ENCODE results near the gene CEP164. TPM values are rescaled to one million over a fixed set of nuclear protein-coding genes. Genes with fewer than 3 reads are reported as not detected.

The CEP164 gene
- total RNA-seq, 2 donors from 2014 or later = 28.6 to 31.0 TPM

GRCh38 chr11:117298195-117298594 is 29.5 kb upstream of the CEP164 start:
- no peaks in the 10 kb centered on the region for H3K27me3 Mint-ChIP-seq
- H3K4me3 Mint-ChIP-seq = no peak overlapping the region
- H3K9me3 Mint-ChIP-seq = no peaks in the 10 kb centered on the region
- H3K4me1 Mint-ChIP-seq = peaks cover 5% of the 10 kb centered on the region
- no peaks in the 10 kb centered on the region for H3K36me3 Mint-ChIP-seq (ENCODE audit: low read depth)
- no peak overlapping the region for H3K27ac Mint-ChIP-seq
- no peak for ATAC-seq (replicated peaks)

GRCh38 chr11:117299351-117300282 is 28.0 kb upstream of the CEP164 start:
- no peak overlapping the region for H3K4me3 Mint-ChIP-seq
- no peaks in the 10 kb centered on the region for H3K9me3 Mint-ChIP-seq
- H3K36me3 Mint-ChIP-seq (ENCODE audit: low read depth) = no peaks in the 10 kb centered on the region
- H3K27ac Mint-ChIP-seq = peak overlapping the region; percentile 80
- no peaks in the 10 kb centered on the region for H3K27me3 Mint-ChIP-seq
- no peak for ATAC-seq (replicated peaks)
- H3K4me1 Mint-ChIP-seq = peaks cover 5% of the 10 kb centered on the region

- no peaks in the 10 kb centered on the region for H3K27me3 Mint-ChIP-seq
- H3K4me3 Mint-ChIP-seq = no peak overlapping the region
- no peaks in the 10 kb centered on the region for H3K9me3 Mint-ChIP-seq
- H3K4me1 Mint-ChIP-seq = peaks cover 5% of the 10 kb centered on the region
- ATAC-seq (replicated peaks) = no peak
- H3K27ac Mint-ChIP-seq = no peak overlapping the region
- no peaks in the 10 kb centered on the region for H3K36me3 Mint-ChIP-seq (ENCODE audit: low read depth)
Observed at GRCh38 chr11:117300283-117300663, 27.4 kb upstream of the CEP164 start.

GRCh38 chr11:117300773-117301172 is 26.9 kb upstream of the CEP164 start:
- ATAC-seq (replicated peaks) = no peak
- Mint-ChIP-seq H3K27me3 (no peaks in the 10 kb centered on the region), H3K27ac (peak overlapping the region; percentile 9), H3K9me3 (no peaks in the 10 kb centered on the region), H3K4me1 (peaks cover 5% of the 10 kb centered on the region), H3K4me3 (no peak overlapping the region), H3K36me3 (ENCODE audit: low read depth) (no peaks in the 10 kb centered on the region)

GRCh38 chr11:117302228-117302627 is 25.4 kb upstream of the CEP164 start:
- no peaks in the 10 kb centered on the region for H3K9me3 Mint-ChIP-seq
- H3K27me3 Mint-ChIP-seq = no peaks in the 10 kb centered on the region
- peaks cover 5% of the 10 kb centered on the region for H3K4me1 Mint-ChIP-seq
- ATAC-seq (replicated peaks) = no peak
- no peaks in the 10 kb centered on the region for H3K36me3 Mint-ChIP-seq (ENCODE audit: low read depth)
- no peak overlapping the region for H3K4me3 Mint-ChIP-seq
- no peak overlapping the region for H3K27ac Mint-ChIP-seq

GRCh38 chr11:117303101-117303500 is 24.6 kb upstream of the CEP164 start:
- no peaks in the 10 kb centered on the region for H3K27me3 Mint-ChIP-seq
- H3K36me3 Mint-ChIP-seq (ENCODE audit: low read depth) = no peaks in the 10 kb centered on the region
- H3K9me3 Mint-ChIP-seq = no peaks in the 10 kb centered on the region
- no peak overlapping the region for H3K27ac Mint-ChIP-seq
- no peak overlapping the region for H3K4me3 Mint-ChIP-seq
- ATAC-seq (replicated peaks) = no peak
- peaks cover 5% of the 10 kb centered on the region for H3K4me1 Mint-ChIP-seq

GRCh38 chr11:117303646-117304315 is 23.9 kb upstream of the CEP164 start:
- H3K27me3 Mint-ChIP-seq = no peaks in the 10 kb centered on the region
- H3K4me3 Mint-ChIP-seq = no peak overlapping the region
- no peak for ATAC-seq (replicated peaks)
- H3K4me1 Mint-ChIP-seq = peaks cover 5% of the 10 kb centered on the region
- no peak overlapping the region for H3K27ac Mint-ChIP-seq
- no peaks in the 10 kb centered on the region for H3K36me3 Mint-ChIP-seq (ENCODE audit: low read depth)
- no peaks in the 10 kb centered on the region for H3K9me3 Mint-ChIP-seq

- no peaks in the 10 kb centered on the region for H3K27me3 Mint-ChIP-seq
- no peaks in the 10 kb centered on the region for H3K9me3 Mint-ChIP-seq
- ATAC-seq (replicated peaks) = no peak
- H3K4me1 Mint-ChIP-seq = peaks cover 5% of the 10 kb centered on the region
- H3K27ac Mint-ChIP-seq = no peak overlapping the region
- no peaks in the 10 kb centered on the region for H3K36me3 Mint-ChIP-seq (ENCODE audit: low read depth)
- no peak overlapping the region for H3K4me3 Mint-ChIP-seq
Observed at GRCh38 chr11:117305145-117305544, 22.5 kb upstream of the CEP164 start.

GRCh38 chr11:117309310-117309709 is 18.3 kb upstream of the CEP164 start:
- Mint-ChIP-seq H3K36me3 (ENCODE audit: low read depth) (no peaks in the 10 kb centered on the region), H3K4me1 (no peaks in the 10 kb centered on the region), H3K4me3 (no peak overlapping the region), H3K9me3 (no peaks in the 10 kb centered on the region), H3K27ac (no peak overlapping the region), H3K27me3 (no peaks in the 10 kb centered on the region)
- ATAC-seq (replicated peaks) = no peak

GRCh38 chr11:117313091-117313490 is 14.6 kb upstream of the CEP164 start:
- ATAC-seq (replicated peaks) = no peak
- peaks cover 6% of the 10 kb centered on the region for H3K27me3 Mint-ChIP-seq
- H3K4me3 Mint-ChIP-seq = no peak overlapping the region
- peaks cover 5% of the 10 kb centered on the region for H3K4me1 Mint-ChIP-seq
- no peaks in the 10 kb centered on the region for H3K9me3 Mint-ChIP-seq
- no peaks in the 10 kb centered on the region for H3K36me3 Mint-ChIP-seq (ENCODE audit: low read depth)
- no peak overlapping the region for H3K27ac Mint-ChIP-seq

GRCh38 chr11:117313828-117314768 is 13.6 kb upstream of the CEP164 start:
- H3K9me3 Mint-ChIP-seq = no peaks in the 10 kb centered on the region
- peaks cover 5% of the 10 kb centered on the region for H3K4me1 Mint-ChIP-seq
- H3K36me3 Mint-ChIP-seq (ENCODE audit: low read depth) = no peaks in the 10 kb centered on the region
- no peak for ATAC-seq (replicated peaks)
- no peak overlapping the region for H3K27ac Mint-ChIP-seq
- H3K27me3 Mint-ChIP-seq = peaks cover 6% of the 10 kb centered on the region
- peak overlapping the region; percentile 64 for H3K4me3 Mint-ChIP-seq

- H3K36me3 Mint-ChIP-seq (ENCODE audit: low read depth) = no peaks in the 10 kb centered on the region
- H3K4me3 Mint-ChIP-seq = peak overlapping the region; percentile 64
- peaks cover 6% of the 10 kb centered on the region for H3K27me3 Mint-ChIP-seq
- no peaks in the 10 kb centered on the region for H3K9me3 Mint-ChIP-seq
- peaks cover 5% of the 10 kb centered on the region for H3K4me1 Mint-ChIP-seq
- no peak for ATAC-seq (replicated peaks)
- H3K27ac Mint-ChIP-seq = no peak overlapping the region
Observed at GRCh38 chr11:117314840-117315239, 12.8 kb upstream of the CEP164 start.

GRCh38 chr11:117315285-117316196 is 12.1 kb upstream of the CEP164 start:
- Mint-ChIP-seq H3K36me3 (ENCODE audit: low read depth) (no peaks in the 10 kb centered on the region), H3K4me3 (peak overlapping the region; percentile 64), H3K9me3 (no peaks in the 10 kb centered on the region), H3K27me3 (peaks cover 6% of the 10 kb centered on the region), H3K27ac (no peak overlapping the region), H3K4me1 (peaks cover 5% of the 10 kb centered on the region)
- ATAC-seq (replicated peaks) = peak; percentile 77
